Forelimb muscle (tissue), 1 donor: ENCODE data around the gene LRMDA. TPM values are rescaled to one million over a fixed set of nuclear protein-coding genes. Genes with fewer than 3 reads are reported as not detected.

ENCODE experiments used
- DNase-seq: peaks from one replicate; pipeline ENCODE4 v3.0.0-alpha.2; 2013; ENCODE audit warnings: low read depth
- polyA plus RNA-seq: library from polyadenylated mRNA; unstranded; fragments of 120-200 nt; gene quantifications from one replicate; pipeline ENCODE4 v1.2.1, GENCODE V29; 2013; ENCODE audit not compliant: insufficient read length

Gene LRMDA
- polyA plus RNA-seq, 1 donor, result 5.1 TPM

- DNase-seq, result no peak
Observed at GRCh38 chr10:75773813-75774782, 342.7 kb downstream of the LRMDA start.

DNA sequence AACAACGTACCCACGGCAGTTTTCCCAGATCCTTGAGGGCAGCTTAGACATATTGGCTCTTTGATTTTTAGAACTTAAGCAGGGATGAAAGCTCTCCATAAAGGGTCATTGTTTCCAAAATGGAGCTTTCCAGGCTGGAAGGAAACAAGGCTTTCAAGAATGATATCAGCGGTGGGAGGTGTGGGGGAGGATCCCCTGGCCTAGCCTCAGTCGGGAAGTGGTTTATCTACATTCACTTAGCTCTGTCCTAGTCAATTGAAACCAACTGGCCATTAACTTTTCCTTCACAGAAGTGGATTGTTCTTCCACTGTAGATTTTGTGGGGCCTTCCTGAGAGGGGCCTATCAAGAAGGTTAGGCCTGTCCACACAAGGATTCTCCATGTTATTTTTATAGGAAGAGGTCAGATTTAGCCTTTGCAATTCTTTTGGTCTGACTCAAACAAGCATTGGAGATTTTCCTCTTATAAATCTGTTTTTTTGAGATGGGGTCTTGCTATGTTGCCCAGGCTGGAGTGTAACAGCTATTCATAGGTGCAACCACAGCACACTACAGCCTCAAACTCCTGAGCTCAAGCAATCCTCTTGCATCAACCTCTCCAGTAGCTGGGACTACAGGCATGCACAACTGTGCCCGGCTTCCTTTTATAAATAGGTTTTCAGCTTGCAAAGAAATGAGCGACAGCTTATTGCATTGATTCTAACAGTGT, 343.5 kb downstream of the LRMDA start:
- DNase-seq, result no peak

DNA sequence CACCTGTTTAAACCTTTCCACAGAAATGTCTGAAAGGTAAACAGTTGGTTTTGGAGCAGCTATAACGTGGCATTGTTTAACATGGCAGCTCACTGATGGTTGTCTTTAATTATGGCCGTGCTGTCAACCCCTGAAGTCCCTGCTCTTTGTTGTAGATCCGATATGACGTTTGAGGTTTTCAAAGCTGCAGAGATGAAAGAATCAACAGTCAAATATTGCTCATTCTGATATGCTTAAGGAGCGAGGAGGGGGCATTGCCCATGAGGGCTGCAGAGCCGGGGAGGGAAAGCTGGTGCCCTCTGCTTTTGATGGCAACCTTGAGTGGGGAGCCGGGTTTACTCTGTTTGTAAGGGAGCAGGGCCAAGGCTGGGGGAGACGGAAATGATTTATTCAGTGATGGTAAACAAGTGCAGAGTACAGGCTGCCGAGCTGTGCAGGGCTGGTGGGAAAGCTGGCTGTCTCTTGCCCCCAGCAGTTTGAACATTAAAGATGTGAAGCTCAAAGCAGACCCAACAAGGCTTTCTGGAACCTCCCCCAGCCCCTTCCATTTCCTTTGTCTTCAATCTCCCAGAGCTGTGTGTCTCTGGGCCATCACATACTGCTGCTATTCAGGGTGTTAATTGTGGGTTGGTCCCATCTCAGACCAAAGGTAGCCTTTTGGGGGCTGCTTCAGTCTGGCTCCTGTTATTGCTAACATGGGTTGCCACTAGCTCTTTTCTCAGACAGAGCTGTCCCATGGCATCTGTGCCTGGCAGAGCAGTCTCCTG, 345.5 kb downstream of the LRMDA start:
- no peak for DNase-seq

GRCh38 chr10:75778665-75779064, 347.2 kb downstream of the LRMDA start:
- DNase-seq, result no peak

DNA sequence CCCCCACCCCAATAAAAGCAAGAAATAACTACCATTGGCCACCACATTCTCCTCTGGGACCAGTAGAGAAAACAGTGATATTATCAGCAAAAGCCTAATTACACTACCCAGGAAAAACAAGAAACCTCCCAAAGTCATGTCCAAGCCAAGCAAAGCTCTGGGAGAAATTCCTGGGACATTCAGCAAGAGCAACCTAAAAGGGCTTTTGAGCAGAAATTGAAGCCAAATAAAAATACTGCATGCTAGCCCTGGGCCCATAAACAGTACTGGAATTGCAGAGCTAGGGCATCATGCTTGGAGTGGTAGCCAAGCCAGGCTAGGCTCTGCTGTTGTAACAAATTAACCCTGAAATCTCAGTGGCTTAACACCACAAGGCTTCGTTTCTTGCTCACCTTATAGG, 347.9 kb downstream of the LRMDA start:
- DNase-seq, result no peak

GRCh38 chr10:75782463-75783248, 351.2 kb downstream of the LRMDA start:
- no peak for DNase-seq

GRCh38 chr10:75788394-75789205, 357.2 kb downstream of the LRMDA start:
- DNase-seq, result no peak

- DNase-seq, result no peak
Observed at GRCh38 chr10:75793848-75794247, 362.4 kb downstream of the LRMDA start.

DNA sequence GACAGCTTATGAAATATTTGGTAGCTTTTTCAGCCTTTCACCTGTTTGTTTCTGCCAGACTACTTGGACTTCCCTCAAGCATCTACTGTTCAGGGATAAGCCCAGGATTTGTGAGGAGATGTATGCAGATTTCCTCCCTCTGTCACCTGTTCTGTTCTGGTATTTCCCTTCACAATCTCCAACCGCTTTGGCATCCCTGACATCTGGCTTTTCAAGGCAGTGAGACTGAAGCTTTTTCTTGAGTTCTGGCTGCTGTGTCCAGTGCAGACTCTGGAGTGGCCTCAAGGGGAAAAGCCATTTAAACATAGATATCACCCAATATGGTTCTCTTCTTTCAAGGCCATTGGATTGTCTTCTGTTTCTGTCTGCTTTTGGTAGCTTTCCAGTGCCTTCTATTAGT, 369.7 kb downstream of the LRMDA start:
- DNase-seq, result no peak

GRCh38 chr10:75801661-75802060, 370.2 kb downstream of the LRMDA start:
- no peak for DNase-seq

DNA sequence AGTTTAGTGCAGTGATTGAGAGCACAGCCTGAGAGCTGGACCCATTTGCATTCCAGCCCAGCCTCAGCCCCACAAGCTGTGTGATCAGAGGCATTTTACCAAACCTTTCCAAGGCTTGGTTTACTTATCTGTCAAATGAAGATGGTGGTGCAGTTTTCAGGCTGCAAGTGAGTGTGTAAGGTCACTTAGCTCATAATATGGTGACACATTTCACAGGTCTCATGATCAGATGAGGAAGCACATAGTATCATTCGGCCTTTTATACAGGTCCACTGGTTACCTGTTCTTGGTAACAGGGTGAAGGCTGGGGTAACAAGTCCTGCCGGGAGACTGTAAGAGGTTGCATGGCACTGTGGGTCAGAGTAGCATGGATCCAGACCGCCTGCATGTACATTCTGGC, 371.7 kb downstream of the LRMDA start:
- no peak for DNase-seq

- no peak for DNase-seq
Observed at GRCh38 chr10:75803816-75804552, 372.6 kb downstream of the LRMDA start.

DNA sequence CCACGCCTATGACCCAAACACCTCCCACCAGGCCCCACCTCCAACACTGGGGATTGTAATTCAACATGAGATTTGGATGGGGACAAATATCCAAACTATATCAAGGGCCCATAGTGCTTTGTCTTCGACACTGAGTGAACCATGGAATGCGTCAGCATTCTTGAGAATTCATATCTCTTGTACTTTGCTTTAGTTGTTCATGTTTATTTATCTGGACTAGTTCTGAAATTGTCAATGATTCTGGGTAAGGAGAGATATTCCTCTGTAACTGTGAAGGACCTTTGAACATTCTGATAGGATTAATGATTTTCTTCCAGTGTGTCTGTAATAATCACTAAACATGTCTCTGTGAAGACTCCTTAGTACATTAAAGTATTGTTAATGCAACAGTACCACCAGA, 374.8 kb downstream of the LRMDA start:
- DNase-seq, result no peak

DNA sequence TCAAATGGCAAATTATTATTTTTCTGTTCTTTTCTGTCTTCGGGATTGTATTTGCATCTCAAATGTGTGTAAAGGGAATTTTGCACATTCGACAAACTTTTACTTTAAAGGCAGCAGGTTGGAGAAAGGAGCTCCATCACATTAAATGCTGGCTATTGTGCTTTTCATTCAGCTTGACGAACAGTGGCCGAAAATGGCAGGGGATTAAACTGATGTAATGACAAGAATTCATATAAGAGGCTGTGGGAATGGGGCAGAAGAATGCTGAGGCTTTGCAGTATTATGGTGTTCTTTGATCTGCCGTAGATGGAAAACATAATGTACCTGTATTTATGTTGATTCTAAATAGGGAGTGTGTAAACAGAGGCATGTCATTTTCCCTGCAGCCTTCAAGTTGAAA, 376.0 kb downstream of the LRMDA start:
- DNase-seq, result no peak

DNA sequence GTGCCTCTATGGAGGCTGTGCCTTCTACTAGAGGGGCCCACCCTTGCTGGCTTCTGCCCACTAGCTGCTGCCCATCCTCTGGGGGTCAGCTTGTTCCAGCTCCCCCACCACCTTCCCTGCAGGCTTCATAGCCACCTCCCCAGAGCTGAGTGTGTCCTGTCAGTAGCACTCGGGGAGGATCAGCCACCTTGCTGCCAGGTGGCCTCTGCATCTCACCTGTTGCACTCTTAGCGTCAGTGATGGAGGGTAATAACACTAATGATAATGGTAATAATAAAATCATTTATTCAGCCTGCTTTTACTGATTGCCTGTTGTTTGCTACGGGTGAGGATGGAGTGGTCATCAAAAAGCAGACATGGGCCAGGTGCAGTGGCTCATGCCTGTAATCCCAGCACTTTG, 377.6 kb downstream of the LRMDA start:
- no peak for DNase-seq

- DNase-seq, result peak; percentile 68
Observed at GRCh38 chr10:75814014-75814413, 382.6 kb downstream of the LRMDA start.

DNA sequence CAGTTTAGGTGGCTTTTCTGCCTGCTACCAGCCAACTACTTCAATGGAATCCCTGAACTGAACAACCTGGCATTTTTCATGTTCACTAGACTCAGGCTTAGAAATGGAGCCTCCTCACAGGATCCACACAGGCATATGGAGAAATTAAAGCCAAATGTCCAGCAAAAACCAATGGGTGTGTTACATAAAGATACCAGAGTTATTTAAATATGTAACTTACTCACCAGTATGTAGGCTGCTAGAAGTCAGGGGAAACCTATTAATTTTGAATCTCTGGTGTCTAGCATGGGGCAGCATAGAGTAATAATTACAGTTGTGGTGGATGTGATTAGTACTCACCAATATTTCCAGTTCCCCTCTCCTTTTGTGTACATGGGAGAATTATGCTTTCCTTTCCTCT, 383.6 kb downstream of the LRMDA start:
- DNase-seq, result no peak

GRCh38 chr10:75817198-75817597, 385.8 kb downstream of the LRMDA start:
- DNase-seq, result no peak

DNA sequence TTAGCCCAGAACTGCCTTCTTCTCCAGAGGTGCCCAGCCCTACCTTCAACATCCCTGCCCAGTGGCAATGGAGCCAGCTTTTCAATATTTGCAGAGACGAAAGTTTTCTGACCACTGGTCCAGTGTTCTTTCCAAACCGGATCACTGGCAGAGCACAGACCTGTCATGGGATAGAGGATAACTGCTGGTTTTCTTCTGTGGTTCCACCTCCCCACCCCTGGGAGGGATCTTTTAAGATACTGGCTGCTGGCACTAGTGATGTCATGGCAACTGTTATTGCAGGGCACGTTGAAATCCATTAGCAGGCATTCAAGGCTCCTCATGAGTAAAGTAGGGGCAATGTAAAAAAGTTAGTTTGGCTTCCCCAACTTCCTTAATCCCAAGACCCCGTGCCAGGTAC, 387.1 kb downstream of the LRMDA start:
- DNase-seq, result no peak

DNA sequence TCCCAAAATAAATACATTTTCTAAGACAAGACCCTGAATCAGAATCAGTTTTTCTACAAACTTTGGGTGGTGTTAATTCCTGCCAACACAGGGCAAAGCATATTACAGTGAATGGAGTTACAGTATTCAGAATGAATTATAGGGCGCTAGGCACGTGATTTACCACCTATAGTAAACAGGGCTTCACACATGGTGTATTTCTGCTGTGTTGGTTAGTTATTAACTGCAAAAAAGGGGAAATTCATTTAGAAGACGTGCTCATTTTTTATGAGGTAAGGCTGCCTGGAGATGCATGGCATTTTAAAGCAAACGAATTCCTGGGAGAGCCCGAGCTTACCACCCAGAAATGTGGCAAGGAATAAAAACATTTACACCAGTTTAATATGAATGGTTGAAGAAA, 393.8 kb downstream of the LRMDA start:
- no peak for DNase-seq
